ENCODE measurements around the gene ZNF438.
"Not testable (repeated sequence)": the region's sequence is repeated elsewhere in the genome, so short reads cannot be mapped to it uniquely, and the experiment has no call there.

The ZNF438 gene

GRCh38 chr10:30984563-30985328 lies 46.9 kb downstream of the ZNF438 start:
- no peak for DNase-seq (ENCODE audit: low read depth)

DNA sequence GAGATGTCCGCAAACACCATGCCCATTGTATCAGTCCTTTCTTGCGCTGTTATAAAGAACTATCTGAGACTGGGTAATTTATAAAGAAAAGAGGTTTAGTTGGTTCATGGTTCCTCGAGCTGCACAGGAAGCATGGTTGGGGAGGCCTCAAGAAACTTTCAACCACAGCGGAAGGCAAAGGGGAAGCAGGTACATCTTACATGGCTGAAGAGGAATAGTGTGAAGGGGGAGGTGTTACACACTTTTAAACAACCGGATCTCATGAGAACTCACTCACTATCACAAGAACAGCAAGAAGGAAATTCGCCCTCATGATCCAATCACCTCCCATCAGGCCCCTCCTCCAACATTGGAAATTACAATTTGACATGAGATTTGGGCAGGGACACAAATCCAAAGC lies 48.5 kb downstream of the ZNF438 start:
- DNase-seq (ENCODE audit: low read depth), result not testable (repeated sequence)

DNA sequence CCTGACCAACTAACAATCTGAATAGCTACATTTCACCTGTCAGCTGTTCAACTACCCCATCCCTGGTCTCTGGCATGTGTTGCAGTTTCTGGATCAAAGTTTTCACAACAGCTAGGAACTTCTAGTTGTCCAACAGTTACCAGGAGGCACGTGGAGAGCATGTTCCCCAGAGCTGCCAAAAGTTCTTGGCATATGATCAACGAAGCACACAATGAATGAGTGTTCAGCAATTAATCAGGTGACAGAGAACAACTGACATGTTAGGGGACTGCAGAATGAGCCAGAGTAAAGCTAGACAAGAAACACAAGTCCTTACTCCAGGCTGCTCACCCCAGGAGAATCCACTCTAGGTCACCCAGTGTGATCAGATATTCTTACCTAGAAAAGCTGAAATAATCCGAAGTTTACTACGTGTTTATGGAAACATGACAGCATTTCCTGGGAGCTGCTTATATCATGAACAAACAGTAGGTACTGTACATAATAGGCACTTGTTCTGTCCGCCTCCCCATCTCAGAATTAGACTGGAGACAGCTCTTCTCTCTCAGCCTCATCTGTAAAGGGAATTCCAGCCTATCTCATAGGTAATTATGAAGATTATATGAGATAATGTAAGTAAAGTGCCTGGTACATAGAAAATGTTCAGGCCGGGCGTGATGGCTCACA lies 50.6 kb downstream of the ZNF438 start:
- no peak for DNase-seq (ENCODE audit: low read depth)

DNA sequence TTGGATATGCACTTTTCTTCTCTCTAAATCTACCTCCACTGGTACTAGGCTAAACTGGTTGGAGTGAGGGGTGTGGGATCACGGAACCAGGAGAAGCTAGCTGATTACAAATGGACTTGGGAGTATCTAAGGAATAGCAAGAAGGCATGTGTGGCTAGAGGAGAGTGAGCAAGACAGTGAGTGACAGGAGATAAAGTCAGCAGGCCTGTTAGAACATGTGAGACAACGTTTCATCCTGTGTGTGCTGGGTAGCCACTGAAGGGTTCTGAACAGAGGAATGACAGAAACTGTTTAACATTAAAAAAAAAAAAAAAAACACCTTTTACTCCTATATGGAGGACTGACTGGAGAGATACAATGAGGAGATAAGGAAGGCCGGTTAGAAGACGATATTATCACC lies 51.7 kb downstream of the ZNF438 start:
- DNase-seq (ENCODE audit: low read depth), result no peak

GRCh38 chr10:30978843-30979242 lies 52.8 kb downstream of the ZNF438 start:
- DNase-seq (ENCODE audit: low read depth), result no peak

DNA sequence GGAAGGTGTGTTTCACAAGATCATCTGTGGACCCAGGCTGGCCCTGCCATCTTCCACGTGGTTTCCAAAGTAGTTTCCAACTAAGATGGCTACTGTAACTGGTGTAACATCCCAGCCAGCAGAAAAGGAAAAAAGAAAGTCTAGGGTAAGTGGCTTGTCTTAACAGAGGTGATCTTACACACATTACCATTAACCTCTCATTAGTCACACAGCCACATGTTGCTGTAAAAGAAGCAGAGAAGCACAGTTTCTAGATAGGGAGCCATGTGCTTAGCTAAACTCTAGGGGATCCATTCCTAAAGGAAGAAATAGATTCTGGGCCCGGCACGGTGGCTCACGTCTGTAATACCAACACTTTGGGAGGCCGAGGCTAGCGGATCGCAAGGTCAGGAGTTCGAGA lies 54.3 kb downstream of the ZNF438 start:
- DNase-seq (ENCODE audit: low read depth), result no peak

DNA sequence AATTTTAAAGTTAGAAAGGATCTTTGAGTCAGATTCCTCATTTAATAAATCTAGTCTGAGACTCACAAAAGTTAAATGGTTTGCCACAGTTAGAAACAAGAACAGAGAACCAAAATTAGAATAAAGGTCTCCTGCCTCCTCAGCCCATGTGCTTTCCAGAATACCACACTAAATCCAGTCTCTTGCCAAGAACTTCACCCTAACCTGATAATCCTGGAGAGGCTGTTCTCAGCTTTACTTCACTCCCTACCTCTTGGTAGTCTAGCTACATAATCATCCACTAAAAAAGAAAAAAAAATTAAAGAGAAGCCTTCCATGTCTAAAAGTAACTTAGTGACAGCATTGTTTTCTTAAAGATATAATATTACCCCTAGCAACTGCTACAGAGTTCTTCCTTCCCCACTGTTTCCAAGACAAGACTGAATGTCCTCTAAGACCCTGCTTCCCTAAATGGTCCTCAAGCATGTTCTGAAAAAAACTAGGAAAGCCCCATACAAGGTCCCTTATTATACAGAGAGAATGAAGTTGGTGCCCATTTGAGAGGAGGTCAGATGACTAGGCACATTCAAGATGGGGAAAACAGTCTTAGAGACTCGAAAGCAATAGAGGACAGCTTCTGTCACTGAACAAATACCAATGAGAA lies 56.8 kb downstream of the ZNF438 start:
- DNase-seq (ENCODE audit: low read depth), result no peak

DNA sequence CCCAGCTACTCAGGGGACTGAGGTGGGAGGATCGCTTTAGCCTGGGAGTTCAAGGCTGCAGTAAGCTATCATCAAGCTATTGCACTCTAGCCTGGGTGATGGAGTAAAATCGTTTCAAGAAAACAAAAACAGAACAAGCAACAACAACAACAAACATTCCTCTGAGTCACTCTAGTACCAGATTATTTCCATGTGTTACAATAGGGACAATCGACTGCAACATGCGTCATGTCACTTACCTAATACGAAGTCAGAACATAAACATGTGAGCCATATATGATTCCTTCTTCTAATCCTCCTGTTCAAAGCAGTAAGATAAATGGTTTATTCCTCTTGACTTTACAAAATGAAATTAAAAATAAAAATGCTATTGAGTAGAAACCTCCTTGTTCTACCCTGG lies 57.3 kb downstream of the ZNF438 start:
- no peak for DNase-seq (ENCODE audit: low read depth)

DNA sequence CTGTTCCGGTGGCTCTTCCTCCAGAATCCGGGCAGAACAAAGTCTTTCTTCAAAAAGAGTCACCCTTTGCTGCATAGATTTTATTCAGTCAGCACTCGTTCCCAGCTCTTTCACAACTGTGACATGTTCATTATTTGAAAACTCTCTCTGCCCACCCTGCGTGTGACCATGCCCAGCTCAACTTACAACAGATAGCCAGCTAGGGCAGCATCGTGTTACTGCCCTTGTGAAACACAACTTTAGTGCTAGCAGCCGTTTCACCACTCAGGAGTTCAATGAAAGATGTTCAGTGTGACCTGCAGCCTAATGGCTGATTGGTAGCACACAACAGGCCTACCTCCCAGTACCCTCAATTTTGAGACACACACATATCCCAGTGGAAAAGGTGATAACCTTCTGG lies 57.9 kb downstream of the ZNF438 start:
- DNase-seq (ENCODE audit: low read depth), result no peak

GRCh38 chr10:30970760-30971460 lies 60.8 kb downstream of the ZNF438 start:
- no peak for DNase-seq (ENCODE audit: low read depth)

DNA sequence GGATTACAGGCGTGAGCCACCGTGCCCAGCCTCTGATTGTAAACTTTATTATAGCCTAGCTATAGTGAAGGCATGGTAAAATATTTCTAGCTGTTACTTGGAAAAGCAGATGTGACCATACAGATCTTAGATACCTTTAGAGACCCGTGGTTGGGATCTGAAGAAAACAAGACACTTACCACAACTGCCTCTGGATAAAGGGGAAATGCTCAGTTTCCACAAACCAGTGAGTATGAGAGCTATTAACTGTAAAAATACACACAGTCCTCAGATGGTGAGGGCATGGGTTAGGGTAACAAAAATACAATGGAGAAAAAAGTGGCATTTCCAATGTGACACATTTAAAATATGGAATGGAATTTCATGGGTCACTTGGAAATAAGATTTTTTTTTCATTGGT lies 63.0 kb downstream of the ZNF438 start:
- no peak for DNase-seq (ENCODE audit: low read depth)

DNA sequence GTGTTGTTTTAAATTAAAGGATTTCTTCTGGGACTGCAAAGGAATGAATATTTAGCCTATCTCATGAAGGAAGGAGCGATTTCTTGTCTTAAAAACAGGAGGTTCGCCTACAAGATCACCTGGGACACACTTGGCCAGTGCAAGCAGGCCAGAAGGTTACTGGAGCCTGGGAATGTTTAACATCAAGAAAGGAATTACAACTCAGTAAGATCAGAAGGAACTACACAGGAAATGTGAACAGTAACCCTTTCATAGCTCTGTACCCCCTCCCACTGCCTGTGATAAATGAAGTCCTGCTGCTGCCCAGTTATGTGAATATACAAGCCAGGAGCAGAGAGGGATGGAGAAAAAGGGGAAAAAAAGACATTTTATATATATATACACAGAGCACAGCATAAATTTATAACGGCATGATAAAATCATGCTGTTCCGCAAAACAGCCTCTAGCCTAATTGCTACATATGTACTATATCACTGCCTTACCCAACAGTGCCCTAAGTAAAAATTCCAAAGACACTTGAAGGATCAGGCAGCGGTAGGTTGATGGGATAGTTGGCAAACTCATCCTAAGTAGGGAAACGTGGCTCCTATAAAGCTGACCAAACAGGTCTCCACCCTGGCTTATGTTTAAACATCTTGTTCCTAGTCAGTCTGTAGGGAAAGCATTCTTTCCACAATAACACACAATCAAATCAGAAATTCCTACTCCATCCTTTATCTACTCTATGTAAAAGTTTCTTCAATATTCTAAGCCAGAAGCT lies 63.8 kb downstream of the ZNF438 start:
- DNase-seq (ENCODE audit: low read depth), result no peak

DNA sequence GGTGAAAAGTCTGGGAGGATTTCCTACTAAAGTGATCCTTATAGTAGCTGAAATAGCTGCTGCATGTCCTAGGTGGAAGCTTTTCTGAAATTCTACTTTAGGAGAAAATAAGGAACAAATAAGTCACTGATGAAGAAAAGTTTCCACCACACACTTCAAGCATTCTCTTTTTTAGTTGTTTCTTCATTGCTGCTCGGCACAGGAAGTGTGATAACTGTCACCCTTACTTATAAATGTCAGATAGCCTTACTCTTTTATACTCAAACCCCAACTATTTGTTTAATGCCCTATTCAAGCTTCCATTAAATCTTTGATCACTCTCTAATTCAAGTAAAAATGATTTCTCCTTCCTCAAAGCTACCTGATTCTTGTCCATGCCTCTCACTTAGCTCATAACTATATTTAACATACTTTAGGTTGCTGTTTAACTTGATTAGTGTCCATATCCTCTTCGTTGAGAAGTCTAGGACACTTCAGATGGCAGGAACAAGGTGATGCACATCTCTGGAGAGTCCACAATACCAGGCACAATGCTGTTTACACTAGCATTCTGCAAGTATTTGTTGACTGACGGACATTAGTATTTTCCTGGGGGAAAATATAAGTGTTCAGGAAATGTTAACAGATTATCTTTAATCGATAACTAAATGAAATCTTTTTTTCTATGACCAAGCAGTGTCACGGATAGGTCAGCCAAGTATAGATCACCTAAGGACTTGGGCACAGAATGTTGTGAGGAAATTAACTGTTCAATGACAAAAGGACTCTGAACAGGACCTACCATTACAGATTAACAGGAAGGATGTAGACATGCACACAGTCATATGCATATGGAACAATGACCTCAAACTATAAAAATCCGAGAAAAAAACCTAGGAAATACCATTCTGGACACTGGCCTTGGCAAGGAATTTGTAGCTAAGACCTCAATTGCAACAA lies 67.4 kb downstream of the ZNF438 start:
- DNase-seq (ENCODE audit: low read depth), result no peak

- DNase-seq (ENCODE audit: low read depth), result no peak
Measured at GRCh38 chr10:30962522-30962921, 69.1 kb downstream of the ZNF438 start.

GRCh38 chr10:30959836-30960210 lies 71.8 kb downstream of the ZNF438 start:
- no peak for DNase-seq (ENCODE audit: low read depth)

DNA sequence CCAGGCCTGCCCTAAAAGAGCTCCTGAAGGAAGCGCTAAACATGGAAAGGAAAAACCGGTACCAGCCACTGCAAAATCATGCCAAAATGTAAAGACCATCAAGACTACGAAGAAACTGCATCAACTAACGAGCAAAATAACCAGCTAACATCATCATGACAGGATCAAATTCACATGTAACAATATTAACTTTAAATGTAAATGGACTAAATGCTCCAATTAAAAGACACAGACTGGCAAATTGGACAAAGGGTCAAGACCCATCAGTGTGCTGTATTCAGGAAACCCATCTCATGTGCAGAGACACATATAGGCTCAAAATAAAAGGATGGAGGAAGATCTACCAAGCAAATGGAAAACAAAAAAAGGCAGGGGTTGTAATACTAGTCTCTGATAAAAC lies 82.4 kb downstream of the ZNF438 start:
- not testable (repeated sequence) for DNase-seq (ENCODE audit: low read depth)

DNA sequence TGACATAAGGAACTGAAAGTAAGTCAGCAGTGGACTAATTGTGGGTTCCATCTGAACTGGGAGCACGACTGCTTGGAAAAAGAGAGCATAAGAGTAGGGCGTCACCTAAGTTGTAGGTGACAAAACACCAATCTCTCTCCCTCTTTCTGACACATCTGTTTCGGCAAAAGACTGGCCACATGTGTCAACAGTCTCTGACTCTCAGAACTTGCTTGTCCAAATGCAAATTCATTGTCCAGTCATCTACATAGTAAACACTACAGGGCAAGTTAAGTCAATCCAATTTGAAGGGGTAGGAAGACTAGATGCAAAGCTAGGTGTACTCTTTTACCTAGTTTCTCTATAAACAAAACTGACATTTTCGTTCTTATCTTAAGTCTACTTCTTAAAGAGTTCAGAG lies 87.7 kb downstream of the ZNF438 start:
- no peak for DNase-seq (ENCODE audit: low read depth)

GRCh38 chr10:30943451-30943850 lies 88.2 kb downstream of the ZNF438 start:
- no peak for DNase-seq (ENCODE audit: low read depth)

DNA sequence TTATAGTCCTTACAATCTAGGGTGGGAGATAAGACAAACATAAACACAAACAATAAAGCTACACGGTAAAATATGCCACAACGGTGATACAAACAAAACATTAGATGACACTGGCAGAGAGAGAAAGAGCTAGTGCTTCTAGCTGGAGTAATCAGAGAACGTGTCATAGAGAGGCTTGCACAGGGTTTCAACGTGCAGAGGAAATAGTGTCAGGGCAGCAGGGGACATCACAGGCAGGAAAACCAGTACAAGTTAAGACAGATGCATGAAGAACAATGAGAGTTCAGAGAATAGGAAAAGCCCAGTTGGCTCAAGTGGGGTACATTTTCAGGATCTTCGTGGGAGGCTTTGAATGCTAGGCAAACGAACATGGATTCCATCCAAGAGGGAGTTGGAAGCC lies 91.4 kb downstream of the ZNF438 start:
- no peak for DNase-seq (ENCODE audit: low read depth)

DNA sequence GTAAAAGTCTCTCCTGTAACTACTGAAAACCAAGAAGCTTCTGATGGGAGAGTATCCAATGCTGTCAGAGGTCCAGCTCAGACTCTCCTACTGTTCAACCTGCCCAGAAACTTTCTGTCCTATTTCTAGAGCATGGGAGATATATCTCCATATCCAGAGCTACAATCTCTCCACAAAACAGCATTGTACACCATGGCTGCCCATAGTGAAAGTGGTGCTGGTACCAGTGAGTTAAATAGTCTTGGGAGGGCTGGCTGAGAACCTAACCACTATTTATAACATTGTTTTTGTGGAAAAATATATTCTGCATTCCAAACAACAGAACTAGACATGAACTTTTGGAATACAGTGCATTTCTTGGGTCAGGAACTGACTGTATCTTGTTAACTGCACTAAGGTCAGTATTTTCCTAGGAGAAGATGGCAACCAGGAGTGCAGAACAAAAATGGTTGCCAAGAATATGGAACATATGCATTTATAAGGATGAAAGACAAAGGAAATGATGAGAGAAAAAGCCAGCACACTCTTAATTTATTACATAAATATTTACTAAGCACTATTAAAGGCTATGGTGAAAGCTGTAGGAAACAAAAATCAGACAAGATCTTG lies 91.9 kb downstream of the ZNF438 start:
- no peak for DNase-seq (ENCODE audit: low read depth)
